PC-3 (cell line): ENCODE data around the gene EIF4A3. TPM values are rescaled to one million over a fixed set of nuclear protein-coding genes. Genes with fewer than 3 reads are reported as not detected.

Source experiments
- ATAC-seq: fragments of 200-7000 bp; cut with Tn5 transposase; 2 replicates; pipeline ENCODE4 v1.9.1; 2020; ENCODE audit warnings: mild to moderate bottlenecking, moderate library complexity
- BruUV-seq: library from RNA; stranded (reverse); fragments of 400-500 nt; replicated peaks from 2 replicates; lab custom pipeline; 2021; lab: Mats Ljungman, UMichigan
- CTCF ChIA-PET: fragments of 300-600 bp; sonication (Branson Sonifier 250); formaldehyde crosslinking; loops from one replicate; lab custom pipeline; 2022; ENCODE audit warnings: antibody characterized with exemption; lab: Charles Lee
- POLR2A ChIA-PET: fragments of 300-600 bp; sonication (Branson Sonifier 250); formaldehyde crosslinking; loops from one replicate; lab custom pipeline; 2022; ENCODE audit warnings: antibody characterized with exemption; ENCODE audit not compliant: unreplicated experiment; lab: Charles Lee
- DNase-seq: peaks from one replicate; pipeline ENCODE4 v3.0.0-alpha.2; 2015
- H2AFZ ChIP-seq: fragments of 300-600 bp; sonication (generic); 2 replicates; pipeline ENCODE4 v1.6.0; 2016; ENCODE audit warnings: antibody characterized with exemption, low read length
- H3F3A ChIP-seq: fragments of 300-600 bp; sonication (generic); one replicate; pipeline ENCODE4 v1.6.0; 2017; ENCODE audit warnings: antibody characterized with exemption, low read length, control low read depth, mild to moderate bottlenecking; ENCODE audit not compliant: unreplicated experiment
- H3K27ac ChIP-seq: fragments of 300-600 bp; sonication (generic); 2 replicates; pipeline ENCODE4 v1.5.1; 2016; ENCODE audit warnings: mild to moderate bottlenecking, low read length
- H3K27me3 ChIP-seq: fragments of 300-600 bp; sonication (generic); 2 replicates; pipeline ENCODE4 v1.6.1; 2016; ENCODE audit warnings: low read length, mixed read lengths
- H3K36me3 ChIP-seq: fragments of 300-600 bp; sonication (generic); 2 replicates; pipeline ENCODE4 v1.6.1; 2016; ENCODE audit warnings: low read depth, mixed run types, low read length, mixed read lengths
- H3K4me1 ChIP-seq: fragments of 300-600 bp; sonication (generic); 2 replicates; pipeline ENCODE4 v1.5.1; 2016; ENCODE audit warnings: low read length; ENCODE audit not compliant: insufficient read depth
- H3K4me2 ChIP-seq: fragments of 300-600 bp; sonication (generic); 2 replicates; pipeline ENCODE4 v1.6.0; 2016; ENCODE audit warnings: low read length
- H3K4me3 ChIP-seq: fragments of 300-600 bp; sonication (generic); 2 replicates; pipeline ENCODE4 v1.5.1; 2016; ENCODE audit warnings: mild to moderate bottlenecking, low read length, mixed read lengths
- H3K79me2 ChIP-seq: fragments of 300-600 bp; sonication (generic); 2 replicates; pipeline ENCODE4 v1.6.1; 2017; ENCODE audit warnings: low read length, mixed read lengths
- H3K9ac ChIP-seq: fragments of 300-600 bp; sonication (generic); 2 replicates; pipeline ENCODE4 v1.6.0; 2016; ENCODE audit warnings: mild to moderate bottlenecking, low read length
- H3K9me2 ChIP-seq: fragments of 300-600 bp; sonication (generic); replicated peaks from 2 replicates; pipeline ENCODE4 v1.6.1; 2016; ENCODE audit warnings: mixed run types, low read length, mixed read lengths
- H3K9me3 ChIP-seq: fragments of 300-600 bp; sonication (generic); 2 replicates; pipeline ENCODE4 v1.6.1; 2016; ENCODE audit warnings: low read length, mixed read lengths
- H4K20me1 ChIP-seq: fragments of 300-600 bp; sonication (generic); 2 replicates; pipeline ENCODE4 v1.6.1; 2016; ENCODE audit warnings: low read length, mixed read lengths
- CTCF ChIP-seq: fragments of 300-600 bp; sonication (generic); conservative IDR thresholded peaks from 2 replicates; pipeline ENCODE4 v1.5.1; 2017; ENCODE audit warnings: antibody characterized with exemption, low read depth, mild to moderate bottlenecking, low read length
- EZH2 ChIP-seq: fragments of 300-600 bp; sonication (generic); IDR thresholded peaks from one replicate; pipeline ENCODE4 v1.6.1; 2017; ENCODE audit warnings: antibody characterized with exemption, mild to moderate bottlenecking, low read length; ENCODE audit not compliant: unreplicated experiment
- EZH2phosphoT487 ChIP-seq: fragments of 300-600 bp; sonication (generic); IDR thresholded peaks from 2 replicates; pipeline ENCODE4 v1.6.1; 2018; ENCODE audit warnings: mild to moderate bottlenecking, antibody characterized with exemption, low read length, borderline replicate concordance
- intact Hi-C: fragments of 100-400 bp; cut with micrococcal nuclease; formaldehyde crosslinking; loops from 2 replicates; pipeline ENCODE4 v1.9.0; 2023
- total RNA-seq: library from RNA; depleted of rRNA; stranded (reverse); fragments of >200 nt; gene quantifications from 2 replicates; pipeline ENCODE4 v1.2.3, GENCODE V29; 2014

EIF4A3 gene
- total RNA-seq, 1 experiment from 2014 or later: 167 TPM

- Histone ChIP-seq H3K4me1 (peaks cover 18% of the 10 kb centered on the region), H3F3A (no peaks in the 10 kb centered on the region), H3K4me3 (peak within 1 kb of the TSS; percentile 96), H4K20me1 (no peaks in the 10 kb centered on the region), H3K9me3 (no peaks in the 10 kb centered on the region), H3K4me2 (peak within 1 kb of the TSS; percentile 99), H3K27ac (no peak within 1 kb of the TSS), H3K79me2 (peaks cover 19% of the 10 kb centered on the region), H3K36me3 (no peaks in the 10 kb centered on the region), H3K9me2 (no peaks in the 10 kb centered on the region), H3K27me3 (no peaks in the 10 kb centered on the region), H3K9ac (peak within 1 kb of the TSS; percentile 89), H2AFZ (peak within 1 kb of the TSS; percentile 96)
- POLR2A ChIA-PET: interaction anchor here (0.5 to 1.0 kb wide), 7 partner anchors 43 to 1097 kb away, joined by 3 to 6 read pairs (median 3); no protein-coding TSS in a partner anchor
- ATAC-seq (peak; percentile 88), DNase-seq (peak; percentile 94)
- BruUV-seq: TSS peak; percentile 94
- intact Hi-C loops: loop anchor here (2.0 to 5.0 kb wide), 2 partner anchors 46 to 151 kb away; partner anchors contain the start of gene EIF4A3
- no peak for TF ChIP-seq EZH2
- TF ChIP-seq CTCF: peak; percentile 74
- TF ChIP-seq EZH2phosphoT487: peak; percentile 75
- CTCF ChIA-PET: interaction anchor here (0.5 to 1.3 kb wide), 18 partner anchors 11 to 1115 kb away, joined by 3 to 10 read pairs (median 3); partner anchors contain the start of gene RNF213
Measured at GRCh38 chr17:80101011-80101945, 45.6 kb downstream of the EIF4A3 start, which contains the start of gene GAA. TSS of gene GAA (plus strand) at chr17:80101581. CDS start at chr17:80104587, 3,006 bp downstream.

GRCh38 chr17:80100035-80100323, 46.9 kb downstream of the EIF4A3 start:
- intact Hi-C loops: loop anchor here (2.0 to 5.0 kb wide), 2 partner anchors 47 to 152 kb away; partner anchors contain the start of gene EIF4A3
- no peak for DNase-seq
- no TSS peak for BruUV-seq
- ChIA-PET POLR2A (no interaction called here), CTCF (no interaction called here)
- no peak overlapping the region for H3K27ac ChIP-seq
- no peaks in the 10 kb centered on the region for H3K36me3 ChIP-seq
- peaks cover 19% of the 10 kb centered on the region for H3K79me2 ChIP-seq
- no peak overlapping the region for H2AFZ ChIP-seq
- no peak overlapping the region for H3K4me2 ChIP-seq
- no peak for TF ChIP-seq EZH2phosphoT487
- H3K9me3 ChIP-seq: no peaks in the 10 kb centered on the region
- no peaks in the 10 kb centered on the region for H3K27me3 ChIP-seq
- no peaks in the 10 kb centered on the region for H3F3A ChIP-seq
- no peak for ATAC-seq
- H3K4me1 ChIP-seq: peaks cover 18% of the 10 kb centered on the region
- no peak overlapping the region for H3K4me3 ChIP-seq
- no peaks in the 10 kb centered on the region for H3K9me2 ChIP-seq
- H4K20me1 ChIP-seq: no peaks in the 10 kb centered on the region
- H3K9ac ChIP-seq: no peak overlapping the region

GRCh38 chr17:80099291-80100034, 47.5 kb downstream of the EIF4A3 start:
- Histone ChIP-seq H3K9me3 (no peaks in the 10 kb centered on the region), H3K4me1 (peaks cover 18% of the 10 kb centered on the region), H3K9ac (no peak overlapping the region), H3K27ac (no peak overlapping the region), H3K4me3 (no peak overlapping the region), H3K9me2 (no peaks in the 10 kb centered on the region), H3K4me2 (no peak overlapping the region), H3K27me3 (no peaks in the 10 kb centered on the region), H2AFZ (no peak overlapping the region), H3K79me2 (peaks cover 19% of the 10 kb centered on the region), H4K20me1 (no peaks in the 10 kb centered on the region), H3K36me3 (no peaks in the 10 kb centered on the region), H3F3A (no peaks in the 10 kb centered on the region)
- no peak for TF ChIP-seq EZH2phosphoT487
- no peak for TF ChIP-seq CTCF
- no peak for TF ChIP-seq EZH2
- ATAC-seq (no peak), DNase-seq (no peak)
- intact Hi-C loops: loop anchor here (2.0 to 5.0 kb wide), 2 partner anchors 47 to 153 kb away; partner anchors contain the start of gene EIF4A3
- CTCF ChIA-PET: no interaction called here
- POLR2A ChIA-PET: no interaction called here
- BruUV-seq: no TSS peak
